ENCODE data around the gene MYH14.
"Not testable (repeated sequence)": the region's sequence is repeated elsewhere in the genome, so short reads cannot be mapped to it uniquely, and the experiment has no call there.

MYH14 gene

DNA sequence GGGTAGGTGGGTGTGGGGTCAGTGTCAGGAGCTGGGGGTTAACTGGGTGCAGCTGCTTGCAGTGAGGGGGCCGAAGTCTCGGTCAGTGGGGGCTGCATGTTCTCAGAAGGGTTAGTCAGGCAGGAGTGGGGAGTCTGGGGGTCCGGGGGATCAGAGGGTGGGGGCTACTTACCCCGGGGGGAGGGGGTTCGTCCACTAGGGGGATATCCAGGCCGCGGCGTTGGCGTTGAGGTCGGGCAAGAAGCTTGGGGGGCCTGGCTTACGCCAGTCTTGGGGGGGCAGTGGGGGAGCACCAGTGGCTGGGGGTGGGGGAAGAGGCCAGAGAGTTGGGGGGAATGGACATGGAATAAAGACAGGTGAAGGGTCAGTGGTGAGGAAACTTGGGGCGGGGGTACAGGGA lies 116.6 kb downstream of the MYH14 start:
- DNase-seq (ENCODE audit: low read depth) = no peak

DNA sequence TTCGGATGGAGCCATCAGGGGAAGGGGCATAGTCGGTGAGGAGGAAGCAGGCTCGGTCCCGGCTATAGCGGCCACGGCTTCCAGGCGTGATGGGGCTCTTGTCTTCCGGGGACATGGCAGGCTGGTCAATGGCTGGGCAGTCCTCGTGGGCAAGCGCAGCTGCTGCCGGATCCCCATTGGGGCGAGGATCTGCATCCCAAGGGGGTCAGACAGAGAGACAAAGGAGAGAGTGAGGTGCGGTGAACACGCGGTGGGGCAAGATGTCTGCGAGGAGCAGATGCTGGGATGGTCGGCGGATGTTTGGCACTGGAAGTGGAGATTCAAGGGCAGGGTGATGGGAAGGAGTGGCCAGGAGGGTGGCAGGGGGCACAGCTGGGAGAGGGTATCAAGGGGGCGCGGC lies 117.2 kb downstream of the MYH14 start:
- DNase-seq (ENCODE audit: low read depth) = no peak

DNA sequence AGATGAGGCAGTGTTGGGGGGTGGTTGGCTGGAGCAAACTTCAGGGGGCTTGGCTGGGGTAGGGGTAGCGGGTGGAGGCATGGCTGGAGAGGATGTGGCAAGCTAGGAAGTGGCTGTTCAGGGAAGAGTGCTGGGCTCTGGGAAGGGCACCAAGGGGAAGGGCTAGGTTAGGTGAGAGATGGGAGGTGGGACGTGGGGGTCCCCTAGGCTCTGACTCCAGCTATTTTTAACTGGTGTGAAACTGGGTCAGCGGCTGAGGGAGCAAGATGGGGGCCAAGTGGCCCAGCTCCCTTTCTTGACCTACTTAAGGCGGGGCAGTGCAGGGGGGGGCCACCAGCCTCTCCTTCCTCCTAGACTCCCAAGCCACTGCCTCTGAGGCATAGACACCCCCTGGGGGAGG lies 118.4 kb downstream of the MYH14 start:
- DNase-seq (ENCODE audit: low read depth) = no peak

DNA sequence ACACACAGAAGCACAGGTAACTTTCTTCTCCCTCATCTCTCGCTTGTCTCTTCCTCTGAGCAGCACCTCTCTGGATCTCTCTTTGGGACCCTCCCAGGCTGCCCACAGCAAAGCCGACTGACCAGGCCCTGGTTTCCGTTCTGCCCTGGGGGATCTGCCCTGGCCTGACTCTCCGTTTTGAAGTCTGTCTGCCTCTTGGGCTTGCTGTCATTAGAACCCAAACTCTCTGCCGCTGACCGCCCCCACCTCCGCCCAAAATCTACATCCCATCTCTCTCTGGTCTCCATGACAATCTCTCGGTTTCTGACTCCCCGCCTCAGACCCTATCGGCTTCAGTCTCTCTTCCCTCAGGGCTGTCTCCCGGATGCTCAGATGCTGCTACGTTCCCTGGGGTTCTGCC lies 118.8 kb downstream of the MYH14 start:
- no peak for DNase-seq (ENCODE audit: low read depth)

DNA sequence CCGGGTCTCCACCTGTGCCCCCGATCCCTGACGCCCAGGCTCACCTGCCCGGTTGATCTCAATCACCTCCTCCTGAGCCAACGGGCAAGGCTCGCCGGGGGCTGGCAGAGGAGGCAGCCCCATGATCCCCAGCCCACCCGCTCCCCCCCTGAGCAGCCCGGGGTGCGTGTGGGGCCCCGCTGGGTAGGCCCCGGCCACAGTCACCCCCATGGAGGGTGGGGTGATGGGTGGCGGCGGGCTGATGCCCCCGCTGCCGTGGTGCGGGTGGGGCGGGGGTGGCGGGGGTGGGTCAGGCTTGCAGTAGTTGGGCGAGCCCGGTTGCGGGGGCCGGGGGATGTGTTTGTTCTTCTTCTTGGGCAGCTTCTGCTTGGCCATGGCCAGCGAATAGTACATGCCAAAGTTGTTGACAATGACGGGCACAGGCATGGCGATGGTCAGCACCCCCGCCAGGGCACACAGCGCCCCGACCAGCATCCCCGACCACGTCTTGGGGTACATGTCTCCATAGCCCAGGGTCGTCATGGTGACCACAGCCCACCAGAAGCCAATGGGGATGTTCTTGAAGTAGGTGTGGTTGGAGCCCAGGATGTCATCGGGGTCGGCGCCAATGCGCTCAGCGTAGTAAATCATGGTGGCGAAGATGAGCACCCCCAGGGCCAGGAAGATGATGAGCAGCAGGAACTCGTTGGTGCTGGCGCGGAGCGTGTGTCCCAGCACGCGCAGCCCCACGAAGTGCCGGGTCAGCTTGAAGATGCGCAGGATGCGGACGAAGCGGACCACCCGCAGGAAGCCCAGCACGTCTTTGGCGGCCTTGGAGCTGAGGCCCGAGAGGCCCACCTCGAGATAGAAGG lies 119.7 kb downstream of the MYH14 start:
- DNase-seq (ENCODE audit: low read depth) = no peak

DNA sequence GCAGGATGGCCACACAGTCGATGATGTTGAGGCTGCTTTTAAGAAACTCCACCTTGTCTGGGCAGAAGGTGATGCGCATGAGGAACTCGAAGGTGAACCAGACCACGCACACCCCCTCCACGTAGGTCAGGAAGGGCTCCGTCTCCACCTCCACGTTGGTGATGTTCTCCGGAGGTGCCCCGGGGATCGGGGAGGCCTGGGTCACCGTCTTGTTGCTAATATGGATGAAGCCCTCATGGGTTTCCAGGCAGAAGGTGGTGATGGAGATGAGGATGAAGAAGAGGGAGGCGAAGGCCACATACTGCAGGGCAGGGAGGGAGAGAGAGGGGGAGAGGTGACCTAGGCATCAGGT lies 120.3 kb downstream of the MYH14 start:
- no peak for DNase-seq (ENCODE audit: low read depth)

DNA sequence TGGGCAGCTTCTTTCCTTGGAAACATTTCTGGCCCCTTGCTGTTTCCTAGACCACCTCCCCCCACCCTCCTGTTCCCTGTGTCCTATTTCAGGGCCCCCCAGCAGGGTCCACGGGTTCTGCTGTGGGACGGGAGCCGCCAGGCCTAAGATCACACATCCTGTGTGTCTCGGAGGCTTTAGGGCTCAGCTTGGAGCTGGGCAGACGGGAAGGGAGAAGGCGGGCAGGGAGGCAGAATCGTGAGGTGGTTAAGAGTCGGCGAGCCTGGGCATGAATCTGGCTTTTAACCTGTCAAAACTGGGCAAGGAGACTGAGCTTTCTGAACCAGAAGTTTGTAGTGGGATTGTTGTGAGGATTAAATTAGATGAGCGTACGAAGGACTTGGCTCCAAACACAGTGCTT lies 120.9 kb downstream of the MYH14 start:
- no peak for DNase-seq (ENCODE audit: low read depth)

DNA sequence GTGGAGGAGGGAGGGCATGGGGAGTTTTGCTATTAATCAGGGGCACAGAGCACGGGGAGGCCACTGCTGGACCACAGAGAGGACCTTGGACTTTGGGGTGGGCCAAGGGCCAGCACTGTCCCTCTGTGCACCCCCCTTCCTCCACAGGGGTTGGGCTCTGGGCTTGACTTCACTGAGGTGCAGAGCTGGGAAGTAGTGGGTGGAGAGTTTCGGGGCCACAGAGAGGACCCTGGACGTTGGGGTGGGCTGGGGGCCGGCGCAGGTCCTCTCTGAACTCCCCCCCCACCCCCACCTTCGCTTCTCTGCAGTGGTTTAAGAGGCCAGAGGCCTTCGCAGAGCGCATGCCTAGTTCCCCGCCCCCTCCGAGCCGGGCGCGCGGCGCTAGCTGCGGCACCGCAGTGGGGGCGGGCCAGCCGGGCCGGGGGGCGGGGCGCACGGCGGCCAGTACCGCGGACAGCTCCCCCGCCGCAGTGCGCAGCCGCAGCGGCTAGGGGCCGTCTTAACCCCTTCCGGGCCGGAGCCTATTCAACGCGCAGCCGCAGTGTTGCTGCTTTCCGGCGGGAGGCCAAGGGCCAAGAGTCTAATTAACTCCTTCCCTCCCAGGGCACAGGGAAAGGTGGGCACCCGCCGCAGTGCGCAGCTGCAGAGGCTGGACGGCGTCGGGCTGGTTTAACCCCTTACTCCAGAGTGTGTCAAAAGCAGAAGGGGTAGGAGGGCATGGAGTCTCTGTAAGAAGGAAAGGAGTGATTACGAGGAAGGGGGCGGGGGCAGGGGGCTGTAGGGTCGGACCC lies 122.1 kb downstream of the MYH14 start:
- no peak for DNase-seq (ENCODE audit: low read depth)

DNA sequence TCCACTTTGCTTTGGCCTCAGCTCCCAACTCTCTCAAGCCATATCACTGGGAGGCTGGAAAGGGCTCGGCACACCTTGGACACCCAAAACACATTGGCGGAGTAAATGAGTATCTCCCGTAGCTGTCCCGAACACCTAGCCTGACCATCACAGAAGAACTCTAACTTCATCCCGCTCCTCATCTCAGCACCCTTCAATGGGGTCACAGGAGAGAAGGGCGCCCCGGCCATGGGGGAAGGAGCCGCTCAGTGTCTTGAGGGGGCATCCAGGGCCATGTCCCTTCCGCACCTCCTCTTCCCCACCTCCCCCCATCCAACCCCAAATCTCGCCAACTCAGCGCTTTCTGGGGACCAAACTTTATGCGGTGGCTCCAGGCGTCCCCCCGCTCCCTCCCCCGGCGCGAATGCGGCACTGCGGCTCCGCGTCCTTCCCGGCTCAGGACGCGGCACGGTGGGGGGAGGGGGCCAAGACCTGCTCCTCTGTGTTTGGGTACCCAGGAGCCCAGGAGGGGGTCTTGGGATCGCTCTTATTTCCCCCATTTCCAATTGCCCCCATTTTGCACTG lies 122.8 kb downstream of the MYH14 start:
- DNase-seq (ENCODE audit: low read depth) = no peak

DNA sequence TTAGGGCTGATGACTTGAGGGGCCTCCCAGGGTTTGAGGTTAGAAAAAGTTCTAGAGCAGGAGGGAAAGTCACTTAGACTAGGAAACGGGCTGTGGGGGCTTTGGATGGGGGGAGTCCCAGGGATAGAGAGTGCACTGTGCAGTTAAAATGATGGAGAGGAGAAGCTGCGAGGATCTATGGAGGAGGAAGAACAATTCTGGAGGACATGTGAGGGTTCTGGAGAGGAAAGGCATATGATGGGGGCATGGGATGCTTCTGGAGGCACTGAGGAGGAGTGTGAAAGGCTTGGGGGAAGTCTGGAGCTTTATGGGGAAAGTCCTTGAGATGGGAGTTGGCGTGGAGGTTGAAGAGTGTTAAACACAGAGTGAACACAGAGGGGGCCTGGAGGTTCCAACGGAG lies 123.6 kb downstream of the MYH14 start:
- no peak for DNase-seq (ENCODE audit: low read depth)

DNA sequence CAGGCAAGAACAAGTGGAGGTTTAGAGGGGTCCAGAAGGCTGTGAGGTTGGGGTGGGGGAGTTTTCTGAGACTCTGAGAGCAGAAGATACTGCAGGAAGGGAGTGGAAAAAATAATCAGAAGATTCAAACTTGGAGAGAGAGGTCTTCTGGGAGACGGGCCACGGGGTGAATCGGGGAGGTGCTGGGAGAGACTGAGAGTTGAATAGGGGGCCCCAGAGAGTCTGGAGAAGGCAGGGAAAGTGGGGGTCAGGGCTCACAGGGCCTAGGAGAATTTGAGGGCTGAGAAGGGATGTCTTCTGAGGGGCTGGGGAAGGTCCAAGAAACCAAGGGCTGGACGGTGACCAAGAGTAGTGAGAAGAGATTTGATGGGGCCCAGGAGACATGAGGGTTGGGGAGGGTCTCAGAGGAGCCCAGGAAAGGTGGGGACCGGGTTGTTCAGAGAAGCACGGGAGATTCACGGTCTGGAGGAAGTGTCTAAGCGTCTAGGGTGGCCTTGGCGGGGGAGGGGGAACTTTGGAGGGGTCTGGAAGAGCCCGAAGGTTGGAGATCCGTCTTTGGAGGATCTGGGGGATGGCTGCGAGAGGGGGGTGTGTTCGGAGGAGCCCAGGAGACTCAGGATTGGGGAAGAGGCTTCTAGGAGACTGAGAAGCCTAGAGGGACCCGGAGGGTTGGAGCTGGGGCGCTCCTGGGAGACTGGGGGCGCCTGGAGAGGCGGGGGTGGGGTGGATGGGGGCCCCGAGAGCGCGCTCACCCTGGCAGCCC lies 124.2 kb downstream of the MYH14 start:
- DNase-seq (ENCODE audit: low read depth) = no peak

DNA sequence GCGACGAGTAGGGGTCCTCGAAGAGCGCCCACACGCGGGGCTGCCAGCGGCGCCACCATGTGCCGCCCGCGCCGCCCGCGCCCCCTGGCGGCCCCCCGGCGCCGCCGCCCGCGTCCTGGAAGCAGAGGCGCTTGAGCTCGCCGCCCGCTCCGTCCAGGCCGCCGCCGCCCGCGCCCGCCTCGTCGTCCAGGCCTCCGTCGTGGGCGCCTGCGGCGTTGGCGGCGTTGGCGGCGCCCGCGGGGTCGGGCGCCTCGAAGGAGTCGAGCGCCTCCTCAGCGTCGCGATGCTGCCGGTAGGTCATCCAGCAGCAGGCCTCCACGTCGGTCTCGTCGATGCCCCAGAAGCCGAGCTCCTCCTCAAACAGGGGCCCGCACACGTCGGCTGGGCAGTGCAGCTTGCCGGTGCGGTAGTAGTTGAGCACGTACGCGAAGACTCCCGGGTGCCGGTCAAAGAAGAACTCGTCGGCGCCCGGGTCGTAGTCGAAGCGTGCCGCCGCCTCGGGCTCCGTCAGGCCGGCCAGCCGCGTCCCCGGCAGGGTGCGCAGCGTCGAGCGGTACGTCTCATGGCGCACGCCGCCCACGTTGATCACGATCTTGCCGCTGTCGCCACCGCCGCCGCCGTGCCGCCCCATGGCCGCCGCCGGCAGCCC lies 124.9 kb downstream of the MYH14 start:
- DNase-seq (ENCODE audit: low read depth) = no peak

DNA sequence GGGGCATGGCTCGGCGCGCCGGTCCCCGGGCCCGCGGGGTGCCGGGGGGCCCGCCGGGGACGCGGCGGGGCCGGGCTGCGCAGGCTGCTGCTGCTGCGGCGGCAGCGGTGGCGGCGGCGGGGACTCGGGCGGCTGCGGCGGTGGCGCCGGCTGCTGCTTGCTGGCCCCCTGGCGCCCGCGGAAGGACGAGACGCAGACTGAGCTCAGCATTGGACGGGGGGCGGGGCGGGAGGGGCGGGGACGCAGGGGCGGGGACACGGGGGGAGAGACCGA lies 125.4 kb downstream of the MYH14 start:
- DNase-seq (ENCODE audit: low read depth) = no peak

DNA sequence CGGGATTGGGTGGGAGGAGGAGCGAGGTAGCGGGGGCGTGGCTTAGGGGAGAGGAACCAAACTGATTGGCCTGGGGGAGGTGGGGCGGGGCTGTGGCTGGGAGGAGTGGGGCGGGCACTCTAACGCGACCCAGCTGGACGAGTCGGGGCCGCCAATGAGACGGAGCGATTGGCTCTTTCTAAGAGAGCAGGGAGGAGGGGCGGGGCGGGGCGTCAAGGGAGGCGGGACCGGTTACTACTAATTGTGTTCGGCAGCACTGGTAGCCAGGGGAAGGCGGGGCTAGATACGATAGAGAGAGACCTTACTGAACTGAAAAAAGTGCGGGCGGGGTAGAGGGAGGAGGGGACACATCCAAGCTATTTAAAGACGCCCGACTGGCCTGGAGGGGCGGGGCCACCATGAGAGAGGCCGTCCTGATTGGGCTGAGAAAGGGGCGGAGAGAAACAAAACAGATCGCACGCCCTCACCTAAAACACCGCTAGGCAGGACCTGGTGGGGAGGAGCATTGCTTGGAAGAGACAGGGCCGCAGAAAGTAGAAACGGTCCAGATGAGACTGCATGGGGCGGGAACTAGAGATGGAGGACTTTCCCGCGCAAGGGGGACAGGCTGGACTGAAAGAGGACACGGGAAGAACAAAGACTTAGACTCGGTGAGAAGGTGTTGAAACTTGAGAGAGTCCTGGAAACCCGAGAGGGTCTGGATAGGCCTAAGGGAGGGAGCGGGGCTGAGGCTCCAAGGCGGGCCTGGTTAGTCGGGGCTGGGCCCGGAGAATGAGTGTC lies 125.9 kb downstream of the MYH14 start, which contains the start of gene KCNC3:
Gene KCNC3 (minus strand): TSS at position 232 of the 780 bp plus-strand sequence. CDS start 295 bp downstream, outside the sequence.
- peak; percentile 12 for DNase-seq (ENCODE audit: low read depth)

DNA sequence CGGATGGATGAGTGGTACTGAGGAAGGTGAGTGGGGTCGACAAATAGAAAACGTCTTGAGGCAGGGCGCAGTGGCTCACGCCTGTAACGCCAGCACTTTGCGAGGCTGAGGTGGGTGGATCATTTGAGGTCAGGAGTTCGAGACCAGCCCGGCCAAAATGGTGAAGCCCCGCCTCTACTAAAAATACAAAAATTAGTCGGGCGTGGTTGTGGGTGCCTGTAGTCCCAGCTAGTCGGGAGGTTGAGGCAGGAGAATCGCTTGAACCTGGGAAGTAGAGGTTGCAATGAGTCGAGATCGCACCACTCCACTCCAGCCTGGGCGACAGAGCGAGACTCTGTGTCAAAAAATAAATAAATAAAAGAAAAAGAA lies 126.5 kb downstream of the MYH14 start:
- DNase-seq (ENCODE audit: low read depth) = not testable (repeated sequence)

DNA sequence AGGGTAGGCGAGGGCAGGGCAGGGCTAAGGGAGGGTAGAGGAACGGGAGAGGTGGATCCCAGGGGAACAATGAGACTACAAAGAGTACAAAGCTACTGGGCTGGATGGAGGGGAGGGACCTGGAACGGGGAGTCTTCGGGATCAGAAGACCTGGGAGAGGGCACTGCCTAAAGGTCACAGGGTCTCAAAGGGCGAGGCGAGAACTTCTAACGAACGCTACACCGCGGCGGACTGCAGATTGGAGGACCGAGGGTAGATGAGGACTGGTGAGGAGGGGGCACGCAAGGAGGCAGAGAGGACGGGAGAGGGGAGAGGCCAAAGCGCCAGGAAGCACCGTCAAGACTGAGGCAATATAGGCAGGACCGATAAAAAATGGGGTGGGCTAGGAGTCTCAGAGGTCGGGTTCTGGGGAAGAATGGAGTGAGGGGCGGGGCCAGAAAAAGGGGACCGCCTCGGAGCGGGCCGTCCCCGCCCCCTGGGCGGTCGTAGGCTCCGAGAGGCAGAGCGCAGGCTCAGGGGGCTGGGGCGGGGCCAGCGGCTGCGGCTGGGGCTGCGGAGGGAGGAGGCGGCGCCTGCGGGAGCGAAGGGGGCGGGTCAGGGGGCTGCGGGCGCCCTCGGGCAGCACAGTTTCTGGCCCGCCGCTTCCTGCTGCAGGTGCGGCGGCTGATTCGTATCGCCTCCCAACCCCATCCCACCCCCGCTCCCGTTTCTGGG lies 127.1 kb downstream of the MYH14 start:
- DNase-seq (ENCODE audit: low read depth) = no peak

DNA sequence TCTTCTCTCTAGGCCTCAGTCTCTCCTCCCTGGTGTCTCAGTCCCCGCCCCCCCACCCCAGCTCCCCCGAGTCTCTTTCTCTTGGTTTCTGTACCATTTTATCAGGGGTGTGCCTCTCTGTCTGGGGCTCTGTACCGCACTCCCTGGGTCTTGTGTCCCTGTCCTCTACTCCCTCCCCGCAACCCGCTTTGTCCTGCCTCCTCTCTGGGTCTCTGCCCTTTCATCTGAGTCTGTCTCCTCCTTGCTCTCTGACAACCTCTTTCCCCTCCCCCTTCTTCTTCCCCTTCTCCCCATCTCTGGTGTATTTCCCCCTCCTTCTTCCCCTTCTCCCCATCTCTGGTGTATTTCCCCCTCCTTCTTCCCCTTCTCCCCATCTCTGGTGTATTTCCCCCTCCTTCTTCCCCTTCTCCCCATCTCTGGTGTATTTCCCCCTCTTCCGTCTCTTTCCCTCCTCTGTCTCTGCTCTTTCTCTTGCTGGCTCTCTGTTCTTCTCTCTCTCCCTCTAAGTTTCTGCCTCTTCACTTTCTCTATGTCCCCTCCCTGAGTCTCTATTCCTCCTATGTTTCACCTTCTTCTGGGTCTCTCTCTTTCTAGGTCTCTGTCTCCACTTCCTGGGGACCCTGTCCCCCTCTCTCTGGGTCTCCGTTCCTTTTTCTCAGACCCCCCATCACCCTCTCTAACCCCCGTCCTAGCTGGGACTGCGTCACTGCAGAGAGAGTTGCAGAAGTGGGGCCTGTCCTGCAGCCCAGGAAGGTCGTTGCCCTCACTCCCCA lies 128.0 kb downstream of the MYH14 start:
- no peak for DNase-seq (ENCODE audit: low read depth)

DNA sequence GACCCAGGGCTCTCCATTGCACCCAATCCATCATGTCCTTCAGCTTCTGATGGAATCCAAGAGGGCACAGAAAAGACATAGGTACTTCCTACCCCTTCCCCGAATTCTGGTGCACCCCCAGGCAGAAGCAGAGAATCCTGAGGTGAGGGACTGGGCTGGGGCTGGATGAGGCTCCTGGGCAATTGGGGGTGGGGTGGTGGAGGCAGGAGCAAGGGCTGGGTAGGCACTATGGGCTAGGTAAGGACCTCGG lies 128.5 kb downstream of the MYH14 start:
- no peak for DNase-seq (ENCODE audit: low read depth)

DNA sequence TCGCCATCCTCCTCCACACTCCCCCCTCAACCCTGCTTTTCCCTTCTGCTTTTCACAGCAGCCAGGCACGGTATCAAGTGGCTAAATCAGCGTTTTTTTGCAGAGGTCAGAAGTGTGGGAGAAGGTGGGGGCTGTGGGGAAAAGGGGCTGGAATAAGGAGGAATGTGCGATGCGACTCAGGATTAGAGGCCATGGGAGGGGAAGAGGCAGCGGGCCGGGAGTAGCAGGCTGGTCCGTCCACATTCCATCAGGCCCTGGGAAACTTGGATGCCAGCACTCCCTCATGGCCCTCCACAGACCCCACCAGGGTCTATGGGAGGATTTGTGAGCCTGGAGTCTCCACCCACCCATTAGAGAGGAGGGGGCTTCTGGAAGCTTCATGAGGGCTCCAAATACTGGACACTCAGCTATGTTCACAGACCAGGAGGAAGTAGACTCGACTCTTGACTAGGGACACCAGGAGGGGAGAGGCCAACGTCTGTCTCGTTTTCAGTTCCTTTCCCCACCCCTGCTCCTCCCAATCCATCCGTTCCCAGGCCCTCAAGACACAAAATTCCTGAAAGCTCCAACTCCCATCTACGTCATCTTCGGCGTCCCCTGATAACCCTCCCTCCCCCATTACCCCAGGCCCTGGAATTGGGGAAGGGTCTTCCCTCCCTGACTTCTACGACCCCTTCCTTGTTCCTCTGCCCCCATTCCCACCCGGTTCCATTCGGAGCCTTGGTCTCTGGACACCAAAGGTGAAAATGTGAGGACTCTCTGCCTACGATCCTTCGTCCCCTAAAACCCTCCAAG lies 129.0 kb downstream of the MYH14 start:
- no peak for DNase-seq (ENCODE audit: low read depth)
